Peyer's patch (tissue), 4 donors: Measurements from ENCODE around the gene IKZF3.

Experiments used
- POLR2A ChIP-seq, 2 donors: fragments of 450-650 bp; IDR thresholded peaks; one replicate each; pipeline ENCODE4 v1.5.1; 2017; ENCODE audit warnings: antibody characterized with exemption in 2 of 2, mild to moderate bottlenecking in 2 of 2, moderate library complexity in 2 of 2
- TF ChIP-seq, protein P1 (sequence below), 6 experiments: fragments of 450-650 bp in 4 of 6; fragments of 200-600 bp in 2 of 6; sonication (generic) in 1 of 6; IDR thresholded peaks; one replicate each; pipeline ENCODE4 v1.5.1; 2017 to 2019; ENCODE audit warnings: antibody characterized with exemption in 6 of 6, mild to moderate bottlenecking in 3 of 6, moderate library complexity in 1 of 6

DNA sequence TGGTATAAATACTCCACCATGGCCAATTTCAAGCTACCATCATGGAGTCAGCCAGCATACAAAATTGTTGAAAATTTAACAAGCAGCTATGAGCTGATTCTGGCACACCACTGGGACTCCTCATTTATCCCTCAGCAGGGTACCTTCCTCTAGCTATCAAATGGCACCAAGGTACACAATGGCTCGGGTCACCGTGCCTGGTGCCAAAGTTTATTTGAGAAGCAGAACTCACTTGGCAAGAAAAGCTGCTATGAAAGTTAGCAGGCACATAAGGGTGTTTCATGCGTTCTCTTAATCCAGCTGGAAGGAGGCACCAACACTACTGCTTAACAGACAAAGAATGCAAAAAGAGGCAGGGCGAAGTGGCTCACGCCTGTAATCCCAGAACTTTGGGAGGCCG, 51.6 kb downstream of the IKZF3 start:
- TF ChIP-seq POLR2A (IDR thresholded peaks at IDR 0.05) = no peak
- TF ChIP-seq, protein P1, sequence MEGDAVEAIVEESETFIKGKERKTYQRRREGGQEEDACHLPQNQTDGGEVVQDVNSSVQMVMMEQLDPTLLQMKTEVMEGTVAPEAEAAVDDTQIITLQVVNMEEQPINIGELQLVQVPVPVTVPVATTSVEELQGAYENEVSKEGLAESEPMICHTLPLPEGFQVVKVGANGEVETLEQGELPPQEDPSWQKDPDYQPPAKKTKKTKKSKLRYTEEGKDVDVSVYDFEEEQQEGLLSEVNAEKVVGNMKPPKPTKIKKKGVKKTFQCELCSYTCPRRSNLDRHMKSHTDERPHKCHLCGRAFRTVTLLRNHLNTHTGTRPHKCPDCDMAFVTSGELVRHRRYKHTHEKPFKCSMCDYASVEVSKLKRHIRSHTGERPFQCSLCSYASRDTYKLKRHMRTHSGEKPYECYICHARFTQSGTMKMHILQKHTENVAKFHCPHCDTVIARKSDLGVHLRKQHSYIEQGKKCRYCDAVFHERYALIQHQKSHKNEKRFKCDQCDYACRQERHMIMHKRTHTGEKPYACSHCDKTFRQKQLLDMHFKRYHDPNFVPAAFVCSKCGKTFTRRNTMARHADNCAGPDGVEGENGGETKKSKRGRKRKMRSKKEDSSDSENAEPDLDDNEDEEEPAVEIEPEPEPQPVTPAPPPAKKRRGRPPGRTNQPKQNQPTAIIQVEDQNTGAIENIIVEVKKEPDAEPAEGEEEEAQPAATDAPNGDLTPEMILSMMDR (IDR thresholded peaks at IDR 0.05) = no peak
